Lower leg skin (tissue), 3 donors: ENCODE measurements around the gene PADI4.

Source experiments
- CTCF ChIP-seq, 3 donors: fragments of 450-650 bp; IDR thresholded peaks; one replicate each; pipeline ENCODE4 v1.5.1; 2016; ENCODE audit warnings: antibody characterized with exemption in 3 of 3, mild to moderate bottlenecking in 3 of 3, moderate library complexity in 2 of 3
- POLR2A ChIP-seq, 2 donors: fragments of 450-650 bp; IDR thresholded peaks; one replicate each; pipeline ENCODE4 v1.6.1; 2016 to 2017; ENCODE audit warnings: antibody characterized with exemption in 2 of 2, mild to moderate bottlenecking in 1 of 2, moderate library complexity in 1 of 2

- TF ChIP-seq CTCF (IDR thresholded peaks at IDR 0.05): no peak
- TF ChIP-seq POLR2A (IDR thresholded peaks at IDR 0.05): no peak
Measured at GRCh38 chr1:17272646-17273045, 35.4 kb upstream of the PADI4 start.
